ENCODE data around the gene ATAD1. TPM values are rescaled to one million over a fixed set of nuclear protein-coding genes. Genes with fewer than 3 reads are reported as not detected.
A peak's percentile ranks its signal among the peaks of the same experiment; 100 is the strongest.

ATAD1 gene
- total and polyA plus RNA-seq, 2 donors (not counting 1 experiment from before 2014, with no cell fraction given) = 34.7 to 49.0 TPM

DNA sequence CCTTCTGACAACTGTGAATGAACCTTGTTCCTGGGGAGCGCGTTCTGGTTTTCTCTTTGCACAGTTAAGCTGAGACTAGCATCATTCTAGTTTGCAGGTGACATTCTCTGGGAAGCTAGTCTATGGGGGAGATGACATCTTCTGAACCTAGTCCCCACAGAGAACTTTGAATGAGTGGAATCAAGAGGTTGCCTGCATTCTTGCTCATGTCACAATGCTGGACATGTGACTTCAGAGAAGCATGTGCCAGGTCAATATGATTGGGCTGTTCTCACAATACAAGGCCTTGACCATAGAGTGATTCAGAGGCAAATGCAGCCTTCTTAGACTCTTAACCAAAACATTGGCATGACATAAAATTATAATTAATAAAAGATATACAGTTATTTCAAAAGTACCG is 23.2 kb upstream of the ATAD1 start:
- Histone ChIP-seq H2AFZ (ENCODE audit: low read length) (no peak overlapping the region), H3K27ac (ENCODE audit: insufficient read depth, low read length) (no peak overlapping the region), H3K9me3 (ENCODE audit: control insufficient read depth, insufficient read depth, low read depth, low read length) (no peaks in the 10 kb centered on the region), H3K27me3 (ENCODE audit: control insufficient read depth, insufficient read depth, low read length) (no peaks in the 10 kb centered on the region), H3K4me3 (replicated peaks in 1 of 4; ENCODE audit: control extremely low read depth in 1 of 4, insufficient read depth in 1 of 4, low read depth in 3 of 4, low read length in 4 of 4) (no peak overlapping the region), H3K4me2 (ENCODE audit: extremely low read depth, insufficient read depth, low read length) (no peak overlapping the region), H3K9ac (ENCODE audit: insufficient read depth, low read length) (no peak overlapping the region), H3K4me1 (ENCODE audit: control insufficient read depth, extremely low read depth, insufficient read depth, low read length) (peaks cover 2% of the 10 kb centered on the region), H3K79me2 (ENCODE audit: control insufficient read depth, insufficient read depth, low read length) (no peaks in the 10 kb centered on the region), H3K36me3 (ENCODE audit: control insufficient read depth, insufficient read depth, low read length) (no peaks in the 10 kb centered on the region), H4K20me1 (ENCODE audit: control insufficient read depth, extremely low read depth, insufficient read depth, low read length) (no peaks in the 10 kb centered on the region)
- TF ChIP-seq, protein P1, sequence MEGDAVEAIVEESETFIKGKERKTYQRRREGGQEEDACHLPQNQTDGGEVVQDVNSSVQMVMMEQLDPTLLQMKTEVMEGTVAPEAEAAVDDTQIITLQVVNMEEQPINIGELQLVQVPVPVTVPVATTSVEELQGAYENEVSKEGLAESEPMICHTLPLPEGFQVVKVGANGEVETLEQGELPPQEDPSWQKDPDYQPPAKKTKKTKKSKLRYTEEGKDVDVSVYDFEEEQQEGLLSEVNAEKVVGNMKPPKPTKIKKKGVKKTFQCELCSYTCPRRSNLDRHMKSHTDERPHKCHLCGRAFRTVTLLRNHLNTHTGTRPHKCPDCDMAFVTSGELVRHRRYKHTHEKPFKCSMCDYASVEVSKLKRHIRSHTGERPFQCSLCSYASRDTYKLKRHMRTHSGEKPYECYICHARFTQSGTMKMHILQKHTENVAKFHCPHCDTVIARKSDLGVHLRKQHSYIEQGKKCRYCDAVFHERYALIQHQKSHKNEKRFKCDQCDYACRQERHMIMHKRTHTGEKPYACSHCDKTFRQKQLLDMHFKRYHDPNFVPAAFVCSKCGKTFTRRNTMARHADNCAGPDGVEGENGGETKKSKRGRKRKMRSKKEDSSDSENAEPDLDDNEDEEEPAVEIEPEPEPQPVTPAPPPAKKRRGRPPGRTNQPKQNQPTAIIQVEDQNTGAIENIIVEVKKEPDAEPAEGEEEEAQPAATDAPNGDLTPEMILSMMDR (conservative IDR thresholded peaks at IDR 0.05 in 1 of 2, IDR thresholded peaks at IDR 0.05 in 1 of 2; ENCODE audit: low read depth in 1 of 2, low read length in 2 of 2) = no peak
- TF ChIP-seq EZH2 (IDR thresholded peaks at IDR 0.05; ENCODE audit: low read length, missing control alignments) = no peak
- peak in 1 of 2 donors; percentile 18 for DNase-seq (ENCODE audit: low read depth in 2 of 2)

DNA sequence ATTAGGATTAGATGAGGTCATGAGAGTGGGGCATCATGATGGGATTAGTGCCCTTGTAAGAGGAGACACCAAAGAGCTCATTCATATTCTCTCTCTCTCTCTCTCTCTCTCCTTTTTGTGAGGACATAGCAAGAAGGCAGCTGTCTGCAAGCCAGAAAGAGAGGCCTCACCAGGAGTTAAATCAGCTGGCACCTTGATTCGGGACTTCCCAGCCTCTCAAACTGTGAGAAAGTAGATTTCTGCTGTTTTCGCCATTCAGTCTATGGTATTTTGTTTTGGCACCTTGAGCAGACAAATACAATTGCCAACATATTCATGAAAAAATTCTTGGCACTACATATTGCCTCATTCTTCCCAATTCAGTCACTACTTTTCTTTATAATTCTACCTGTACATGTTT is 20.6 kb upstream of the ATAD1 start:
- DNase-seq (ENCODE audit: low read depth in 2 of 2) = peak in 1 of 2 donors; percentile 8
- Histone ChIP-seq H3K4me3 (replicated peaks in 1 of 4; ENCODE audit: control extremely low read depth in 1 of 4, insufficient read depth in 1 of 4, low read depth in 3 of 4, low read length in 4 of 4) (no peak overlapping the region), H3K9me3 (ENCODE audit: control insufficient read depth, insufficient read depth, low read depth, low read length) (no peaks in the 10 kb centered on the region), H3K9ac (ENCODE audit: insufficient read depth, low read length) (no peak overlapping the region), H3K4me2 (ENCODE audit: extremely low read depth, insufficient read depth, low read length) (no peak overlapping the region), H3K27ac (ENCODE audit: insufficient read depth, low read length) (no peak overlapping the region), H2AFZ (ENCODE audit: low read length) (no peak overlapping the region), H3K27me3 (ENCODE audit: control insufficient read depth, insufficient read depth, low read length) (no peaks in the 10 kb centered on the region), H3K79me2 (ENCODE audit: control insufficient read depth, insufficient read depth, low read length) (no peaks in the 10 kb centered on the region), H3K36me3 (ENCODE audit: control insufficient read depth, insufficient read depth, low read length) (no peaks in the 10 kb centered on the region), H4K20me1 (ENCODE audit: control insufficient read depth, extremely low read depth, insufficient read depth, low read length) (no peaks in the 10 kb centered on the region), H3K4me1 (ENCODE audit: control insufficient read depth, extremely low read depth, insufficient read depth, low read length) (peaks cover 2% of the 10 kb centered on the region)
- no peak for TF ChIP-seq EZH2 (IDR thresholded peaks at IDR 0.05; ENCODE audit: low read length, missing control alignments)
- TF ChIP-seq, protein P1 (conservative IDR thresholded peaks at IDR 0.05 in 1 of 2, IDR thresholded peaks at IDR 0.05 in 1 of 2; ENCODE audit: low read depth in 1 of 2, low read length in 2 of 2) = no peak

DNA sequence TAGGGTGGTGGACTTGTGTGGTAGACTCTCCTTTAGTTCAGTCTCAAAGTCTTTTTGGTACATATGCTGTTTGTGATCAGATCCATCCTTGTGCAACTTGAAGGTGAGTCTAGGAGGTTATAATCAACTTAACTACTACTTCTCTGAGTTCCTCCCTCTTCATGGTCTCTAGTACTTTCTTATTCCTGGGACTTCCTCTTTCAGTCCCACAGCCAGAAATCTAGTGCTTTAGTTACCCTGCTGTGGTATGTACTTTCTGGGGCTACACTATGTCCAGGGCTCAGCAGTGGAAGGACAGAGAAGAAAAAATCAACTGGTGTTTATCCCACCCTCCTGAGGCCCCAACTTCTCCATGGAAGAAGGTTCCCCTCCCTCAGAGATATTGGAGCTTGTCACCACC is 19.4 kb upstream of the ATAD1 start:
- no peaks in the 10 kb centered on the region for H3K9me3 ChIP-seq (ENCODE audit: control insufficient read depth, insufficient read depth, low read depth, low read length)
- DNase-seq (ENCODE audit: low read depth in 2 of 2) = no peak
- H2AFZ ChIP-seq (ENCODE audit: low read length) = no peak overlapping the region
- no peaks in the 10 kb centered on the region for H3K27me3 ChIP-seq (ENCODE audit: control insufficient read depth, insufficient read depth, low read length)
- no peaks in the 10 kb centered on the region for H4K20me1 ChIP-seq (ENCODE audit: control insufficient read depth, extremely low read depth, insufficient read depth, low read length)
- no peak for TF ChIP-seq EZH2 (IDR thresholded peaks at IDR 0.05; ENCODE audit: low read length, missing control alignments)
- TF ChIP-seq, protein P1 (conservative IDR thresholded peaks at IDR 0.05 in 1 of 2, IDR thresholded peaks at IDR 0.05 in 1 of 2; ENCODE audit: low read depth in 1 of 2, low read length in 2 of 2) = no peak
- H3K27ac ChIP-seq (ENCODE audit: insufficient read depth, low read length) = no peak overlapping the region
- no peak overlapping the region for H3K9ac ChIP-seq (ENCODE audit: insufficient read depth, low read length)
- H3K4me1 ChIP-seq (ENCODE audit: control insufficient read depth, extremely low read depth, insufficient read depth, low read length) = peaks cover 2% of the 10 kb centered on the region
- no peaks in the 10 kb centered on the region for H3K36me3 ChIP-seq (ENCODE audit: control insufficient read depth, insufficient read depth, low read length)
- H3K79me2 ChIP-seq (ENCODE audit: control insufficient read depth, insufficient read depth, low read length) = no peaks in the 10 kb centered on the region
- no peak overlapping the region for H3K4me2 ChIP-seq (ENCODE audit: extremely low read depth, insufficient read depth, low read length)
- H3K4me3 ChIP-seq (replicated peaks in 1 of 4; ENCODE audit: control extremely low read depth in 1 of 4, insufficient read depth in 1 of 4, low read depth in 3 of 4, low read length in 4 of 4) = no peak overlapping the region

Data from fibroblast of lung (primary cell).